Activated CD4-positive, alpha-beta T cell treated with anti-CD3 and anti-CD28 coated beads, Interleukin-2, amount 10 ng/mL, durations not matched to agents 24 days and 14 days (primary cell): ENCODE measurements around the gene GPR148. TPM values are rescaled to one million over a fixed set of nuclear protein-coding genes. Genes with fewer than 3 reads are reported as not detected.

Experiments
- DNase-seq: peaks from one replicate; pipeline ENCODE4 v3.0.0; 2022
- H3K27ac Mint-ChIP-seq: one replicate; pipeline ENCODE4 v1.8.0; 2022; ENCODE audit warnings: mild to moderate bottlenecking, mixed read lengths
- H3K27me3 Mint-ChIP-seq: one replicate; pipeline ENCODE4 v1.8.0; 2022; ENCODE audit warnings: mixed read lengths
- H3K36me3 Mint-ChIP-seq: one replicate; pipeline ENCODE4 v1.8.0; 2022; ENCODE audit warnings: low read depth, mild to moderate bottlenecking, mixed read lengths
- H3K4me1 Mint-ChIP-seq: one replicate; pipeline ENCODE4 v1.8.0; 2021; ENCODE audit warnings: mixed read lengths
- H3K4me3 Mint-ChIP-seq: one replicate; pipeline ENCODE4 v1.8.0; 2022; ENCODE audit warnings: mild to moderate bottlenecking, moderate library complexity, mixed read lengths
- H3K9me3 Mint-ChIP-seq: one replicate; pipeline ENCODE4 v1.8.0; 2021; ENCODE audit warnings: mixed read lengths
- intact Hi-C: fragments of 100-400 bp; cut with micrococcal nuclease; formaldehyde crosslinking; loops from one replicate; pipeline ENCODE4 v1.15.1; 2023
- total RNA-seq: library from RNA; stranded (reverse); gene quantifications from 2 replicates; pipeline ENCODE4 v1.2.3, GENCODE V29; 2022

The GPR148 gene
- total RNA-seq, 1 donor from 2014 or later: not detected

DNA sequence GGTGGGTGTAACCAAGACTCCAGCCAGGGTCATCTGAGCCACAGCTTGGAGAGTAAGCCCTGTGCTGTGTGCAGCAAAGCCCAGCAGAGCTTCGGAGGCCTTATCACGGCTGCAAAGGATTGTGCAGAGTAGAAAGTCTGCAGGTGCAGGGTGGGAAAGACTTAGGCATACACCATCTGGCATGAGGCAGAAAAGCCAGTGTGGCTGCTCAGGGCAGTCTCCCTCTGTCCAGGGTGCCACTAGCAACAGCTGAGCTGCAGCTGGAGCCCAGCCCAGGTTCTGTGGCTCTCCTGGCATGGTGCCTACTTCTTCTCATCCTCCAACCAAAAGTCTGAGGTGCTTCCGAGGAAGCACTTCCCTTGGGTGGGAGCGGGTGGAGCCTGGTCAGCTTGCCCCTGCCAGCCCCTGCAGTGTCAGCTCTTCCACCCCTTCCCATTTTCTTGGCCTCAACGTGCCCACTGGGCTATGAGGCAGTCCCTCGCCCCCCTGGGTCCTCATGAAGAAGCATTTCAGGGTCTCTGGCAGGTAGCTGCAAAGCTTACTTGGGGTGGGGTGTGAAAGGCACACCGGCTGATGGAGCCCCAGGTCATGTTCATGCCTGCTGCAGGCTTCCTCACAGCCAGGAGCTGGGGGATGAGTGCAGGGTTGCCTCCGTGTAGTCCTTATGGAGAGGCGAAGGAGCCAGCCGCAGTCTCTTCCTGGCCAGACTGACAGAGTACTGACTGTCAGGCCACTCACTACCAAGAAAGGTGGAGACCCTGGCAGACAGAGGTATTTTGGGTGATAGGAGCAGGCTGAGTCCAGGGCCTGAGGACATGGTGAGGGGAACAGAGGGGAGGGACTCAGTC, 31.3 kb downstream of the GPR148 start:
- no peaks in the 10 kb centered on the region for H3K36me3 Mint-ChIP-seq
- no peak overlapping the region for H3K27ac Mint-ChIP-seq
- no peak overlapping the region for H3K4me3 Mint-ChIP-seq
- intact Hi-C loops: no loop called here
- H3K4me1 Mint-ChIP-seq: no peaks in the 10 kb centered on the region
- no peaks in the 10 kb centered on the region for H3K9me3 Mint-ChIP-seq
- no peak for DNase-seq
- peaks cover 20% of the 10 kb centered on the region for H3K27me3 Mint-ChIP-seq

GRCh38 chr2:130760754-130761751, 32.2 kb downstream of the GPR148 start:
- Mint-ChIP-seq H3K4me1 (no peaks in the 10 kb centered on the region), H3K9me3 (no peaks in the 10 kb centered on the region), H3K36me3 (no peaks in the 10 kb centered on the region), H3K4me3 (no peak overlapping the region), H3K27ac (no peak overlapping the region), H3K27me3 (peaks cover 14% of the 10 kb centered on the region)
- DNase-seq: no peak
- intact Hi-C loops: no loop called here

DNA sequence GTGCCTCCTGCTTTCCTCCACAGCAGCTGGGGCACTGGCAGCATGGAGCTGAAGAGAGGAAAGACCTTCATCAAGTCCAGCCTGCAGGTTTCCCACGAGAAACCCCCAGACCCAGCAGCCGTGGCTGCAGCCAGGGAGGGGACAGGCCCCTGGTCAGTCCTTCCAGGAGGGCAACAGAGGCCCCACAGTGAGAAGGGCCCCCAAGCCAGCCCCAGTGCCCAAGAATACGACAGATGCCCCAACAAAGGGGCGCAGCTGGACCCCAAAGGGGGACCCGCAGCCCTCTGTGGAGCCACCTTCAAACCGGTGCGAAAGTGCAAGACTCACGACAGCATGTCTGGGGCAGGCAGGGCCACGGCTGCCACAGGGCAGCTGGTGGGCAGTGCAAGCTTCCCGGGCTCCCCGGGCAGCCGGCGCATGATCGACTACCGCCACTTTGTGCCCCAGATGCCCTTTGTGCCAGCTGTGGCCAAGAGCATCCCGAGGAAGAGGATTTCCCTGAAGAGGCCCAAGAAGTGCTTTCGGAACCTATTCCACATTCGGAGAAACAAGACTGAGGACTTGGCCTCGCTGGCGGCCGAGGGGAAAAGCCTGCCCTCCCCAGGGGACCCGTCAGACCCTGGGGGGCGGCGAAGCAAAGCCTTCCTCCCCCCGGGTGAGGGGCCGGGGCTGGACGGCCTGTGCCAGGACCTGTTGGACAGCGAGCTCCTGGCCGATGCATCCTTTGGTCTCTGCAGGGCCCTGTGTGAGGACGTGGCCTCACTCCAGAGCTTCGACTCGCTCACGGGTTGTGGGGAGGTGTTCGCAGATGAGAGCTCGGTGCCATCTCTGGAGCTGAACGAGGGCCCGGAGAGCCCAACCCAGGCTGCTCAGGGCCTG, 33.4 kb downstream of the GPR148 start:
- intact Hi-C loops: no loop called here
- no peak overlapping the region for H3K4me3 Mint-ChIP-seq
- DNase-seq: no peak
- no peaks in the 10 kb centered on the region for H3K9me3 Mint-ChIP-seq
- H3K36me3 Mint-ChIP-seq: no peaks in the 10 kb centered on the region
- peaks cover 7% of the 10 kb centered on the region for H3K27me3 Mint-ChIP-seq
- no peaks in the 10 kb centered on the region for H3K4me1 Mint-ChIP-seq
- H3K27ac Mint-ChIP-seq: no peak overlapping the region

GRCh38 chr2:130762910-130763385, 34.1 kb downstream of the GPR148 start:
- Mint-ChIP-seq H3K4me1 (no peaks in the 10 kb centered on the region), H3K36me3 (no peaks in the 10 kb centered on the region), H3K27me3 (peaks cover 3% of the 10 kb centered on the region), H3K9me3 (no peaks in the 10 kb centered on the region), H3K27ac (no peak overlapping the region), H3K4me3 (no peak overlapping the region)
- intact Hi-C loops: no loop called here
- no peak for DNase-seq

DNA sequence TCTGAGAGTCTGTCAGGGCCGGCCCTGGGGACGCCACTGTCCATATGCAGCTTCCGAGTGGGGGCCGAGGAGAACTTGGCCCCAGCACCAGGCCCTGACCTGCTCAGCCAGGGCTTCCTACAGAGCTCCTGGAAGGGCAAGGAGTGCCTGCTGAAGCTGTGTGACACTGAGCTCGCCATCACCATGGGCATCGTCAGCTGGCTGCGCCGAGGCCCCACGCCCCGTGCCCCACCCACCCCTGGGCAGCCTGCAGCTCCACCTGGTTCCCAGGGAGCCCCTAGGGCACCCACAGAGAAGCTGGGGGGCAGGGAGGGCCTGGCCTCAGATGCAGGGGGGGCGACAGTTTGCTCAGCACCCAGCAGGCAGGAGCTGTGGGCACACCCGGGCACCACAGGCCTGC, 34.5 kb downstream of the GPR148 start:
- no peak for DNase-seq
- Mint-ChIP-seq H3K36me3 (no peaks in the 10 kb centered on the region), H3K27me3 (peaks cover 2% of the 10 kb centered on the region), H3K27ac (no peak overlapping the region), H3K9me3 (no peaks in the 10 kb centered on the region), H3K4me1 (no peaks in the 10 kb centered on the region), H3K4me3 (no peak overlapping the region)
- intact Hi-C loops: no loop called here

DNA sequence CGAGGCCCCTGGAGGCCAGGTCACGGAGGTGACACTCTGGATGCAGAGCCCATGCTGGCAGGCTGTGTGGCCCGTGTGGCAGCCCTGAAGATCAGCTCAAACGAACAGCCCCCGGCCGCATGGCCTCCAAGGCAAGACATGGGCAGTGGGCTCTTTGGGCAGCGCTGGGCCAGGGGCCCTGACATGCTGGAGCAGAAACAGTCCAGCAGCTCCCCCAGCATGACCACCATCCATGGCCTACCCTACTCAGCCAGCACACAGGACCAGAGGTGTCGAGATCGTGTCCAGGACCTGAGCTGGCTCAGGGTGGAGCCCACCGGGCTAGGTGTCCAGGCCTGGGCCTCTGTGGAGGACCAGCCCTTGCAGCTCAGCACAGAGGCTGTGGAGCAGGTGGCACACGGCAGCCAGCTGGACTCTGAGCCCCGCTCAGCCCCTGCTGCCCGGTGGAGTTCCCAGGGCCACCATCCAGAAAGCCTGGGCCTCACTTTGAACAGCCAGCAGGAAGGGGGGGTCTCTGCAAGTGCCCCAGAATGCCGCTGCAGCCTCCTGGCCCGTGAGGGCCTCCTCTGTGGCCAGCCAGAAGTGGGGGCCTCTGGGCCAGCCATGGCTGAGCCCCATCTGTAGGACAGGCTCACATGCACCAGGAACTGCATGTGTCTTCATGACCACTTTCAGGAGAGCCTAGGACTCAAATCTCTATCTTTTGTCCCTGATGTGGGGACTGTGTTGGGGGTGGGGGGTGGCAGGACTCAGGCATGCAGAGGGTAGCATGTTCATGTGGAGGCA, 35.4 kb downstream of the GPR148 start:
- Mint-ChIP-seq H3K27me3 (no peaks in the 10 kb centered on the region), H3K9me3 (no peaks in the 10 kb centered on the region), H3K27ac (no peak overlapping the region), H3K36me3 (no peaks in the 10 kb centered on the region), H3K4me3 (no peak overlapping the region), H3K4me1 (no peaks in the 10 kb centered on the region)
- intact Hi-C loops: no loop called here
- no peak for DNase-seq

DNA sequence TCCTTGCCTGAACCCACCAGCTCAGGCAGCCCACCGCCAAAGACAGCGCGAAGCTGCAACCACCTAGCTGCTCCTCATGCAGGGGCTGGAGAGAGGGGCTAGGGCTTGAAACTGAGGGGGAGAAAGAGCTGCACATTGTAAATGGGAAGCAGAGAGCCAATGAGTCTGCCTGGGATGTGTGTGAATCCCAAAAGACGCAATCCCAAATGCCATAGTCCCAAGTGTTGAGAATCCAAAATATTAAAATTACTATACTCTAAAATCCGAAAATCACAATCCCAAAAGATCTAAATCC, 35.9 kb downstream of the GPR148 start:
- no peaks in the 10 kb centered on the region for H3K4me1 Mint-ChIP-seq
- intact Hi-C loops: no loop called here
- no peaks in the 10 kb centered on the region for H3K36me3 Mint-ChIP-seq
- H3K4me3 Mint-ChIP-seq: no peak overlapping the region
- no peaks in the 10 kb centered on the region for H3K27me3 Mint-ChIP-seq
- H3K9me3 Mint-ChIP-seq: no peaks in the 10 kb centered on the region
- no peak for DNase-seq
- no peak overlapping the region for H3K27ac Mint-ChIP-seq

DNA sequence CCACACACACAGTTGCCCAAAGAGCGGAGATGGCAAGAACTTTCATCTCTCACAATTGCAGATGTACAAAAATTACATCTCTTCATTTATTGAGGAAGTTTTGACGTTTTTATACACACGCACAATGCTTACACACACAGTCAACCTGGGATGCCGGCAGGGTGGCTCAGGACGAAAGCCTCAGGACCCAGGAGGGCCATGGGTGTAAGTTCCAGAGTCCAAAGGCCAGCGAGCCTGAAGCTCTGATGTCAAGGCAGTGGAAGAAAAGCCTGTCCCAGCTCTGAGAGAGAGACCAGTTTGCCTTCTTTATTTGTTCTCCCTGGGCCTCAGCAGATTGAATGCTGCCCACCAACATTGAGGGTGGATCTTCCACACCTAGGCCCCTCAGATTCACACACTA, 36.6 kb downstream of the GPR148 start:
- Mint-ChIP-seq H3K27ac (no peak overlapping the region), H3K27me3 (no peaks in the 10 kb centered on the region), H3K4me1 (no peaks in the 10 kb centered on the region), H3K4me3 (no peak overlapping the region), H3K36me3 (no peaks in the 10 kb centered on the region), H3K9me3 (no peaks in the 10 kb centered on the region)
- intact Hi-C loops: no loop called here
- DNase-seq: no peak

- no peak for DNase-seq
- no peaks in the 10 kb centered on the region for H3K4me1 Mint-ChIP-seq
- no peak overlapping the region for H3K4me3 Mint-ChIP-seq
- no peaks in the 10 kb centered on the region for H3K9me3 Mint-ChIP-seq
- H3K27ac Mint-ChIP-seq: no peak overlapping the region
- H3K36me3 Mint-ChIP-seq: no peaks in the 10 kb centered on the region
- intact Hi-C loops: no loop called here
- H3K27me3 Mint-ChIP-seq: no peaks in the 10 kb centered on the region
Observed at GRCh38 chr2:130766037-130766436, 37.2 kb downstream of the GPR148 start.

DNA sequence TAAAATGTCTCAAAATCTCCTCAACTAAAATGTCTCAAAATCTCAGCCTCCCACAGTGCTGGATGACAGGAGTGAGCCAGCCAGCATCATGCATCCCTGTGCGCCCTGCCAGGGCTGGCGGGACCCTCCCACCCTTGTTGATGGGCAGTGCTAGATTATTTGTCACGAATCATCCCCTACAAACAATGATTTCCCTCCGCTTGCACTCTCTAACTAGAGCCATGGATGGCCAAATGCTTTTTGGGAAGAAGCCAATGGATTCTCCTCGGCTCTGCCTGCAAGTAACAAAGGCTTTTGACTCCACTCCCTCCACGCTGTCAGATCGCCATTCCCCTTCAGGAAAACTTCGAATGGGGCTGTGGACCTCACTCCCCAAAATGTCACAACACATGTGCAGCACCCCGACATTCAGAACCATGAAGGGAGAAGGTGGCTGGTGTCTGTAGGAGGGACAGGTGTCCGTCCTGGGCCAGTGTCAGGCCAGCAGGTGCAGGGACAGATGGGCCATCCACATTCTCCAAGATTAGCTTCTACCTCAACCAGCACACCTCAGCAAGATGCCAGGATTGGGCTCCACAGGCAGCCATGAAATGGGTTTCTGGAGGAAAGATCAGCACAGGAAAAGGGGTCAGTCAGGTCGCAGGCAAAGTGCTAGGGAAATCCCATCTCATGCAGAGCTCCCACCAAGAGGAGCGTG, 38.0 kb downstream of the GPR148 start:
- H3K36me3 Mint-ChIP-seq: no peaks in the 10 kb centered on the region

DNA sequence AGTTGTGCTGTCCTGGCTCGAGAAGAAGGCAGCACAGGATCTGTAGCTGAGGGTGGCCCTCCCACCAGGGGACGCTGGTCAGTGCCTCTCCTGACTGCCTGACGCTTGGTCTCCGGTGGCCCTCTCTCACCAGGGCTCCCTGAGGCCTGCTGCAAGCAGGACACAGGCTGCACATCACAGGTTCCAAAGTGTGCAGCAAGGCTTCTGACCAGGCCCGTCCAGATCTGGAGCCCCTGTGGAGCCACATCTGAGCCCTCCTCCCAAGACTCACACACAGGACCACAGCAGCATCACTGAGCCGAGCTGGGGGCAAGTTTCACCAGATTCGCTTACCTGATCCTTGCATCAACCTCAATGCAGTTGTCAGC, 38.5 kb downstream of the GPR148 start:
- Mint-ChIP-seq H3K27me3 (no peaks in the 10 kb centered on the region), H3K9me3 (no peaks in the 10 kb centered on the region), H3K4me1 (no peaks in the 10 kb centered on the region), H3K27ac (no peak overlapping the region), H3K36me3 (no peaks in the 10 kb centered on the region), H3K4me3 (no peak overlapping the region)
- DNase-seq: no peak
- intact Hi-C loops: no loop called here

More for the DNA sequence above, 38.0 kb downstream of the GPR148 start:
- no peaks in the 10 kb centered on the region for H3K4me1 Mint-ChIP-seq
- intact Hi-C loops: no loop called here
- no peak overlapping the region for H3K4me3 Mint-ChIP-seq
- no peak for DNase-seq
- no peaks in the 10 kb centered on the region for H3K9me3 Mint-ChIP-seq
- no peak overlapping the region for H3K27ac Mint-ChIP-seq
- H3K27me3 Mint-ChIP-seq: no peaks in the 10 kb centered on the region

GRCh38 chr2:130768191-130768855, 39.5 kb downstream of the GPR148 start:
- Mint-ChIP-seq H3K27ac (no peak overlapping the region), H3K4me3 (no peak overlapping the region), H3K9me3 (no peaks in the 10 kb centered on the region), H3K27me3 (no peaks in the 10 kb centered on the region), H3K4me1 (no peaks in the 10 kb centered on the region), H3K36me3 (no peaks in the 10 kb centered on the region)
- no peak for DNase-seq
- intact Hi-C loops: no loop called here
